PC-3 (cell line): ENCODE data around the gene LMO2. TPM values are rescaled to one million over a fixed set of nuclear protein-coding genes. Genes with fewer than 3 reads are reported as not detected.
"Not testable (repeated sequence)": the region's sequence is repeated elsewhere in the genome, so short reads cannot be mapped to it uniquely, and the experiment has no call there.

Source experiments
- ATAC-seq: fragments of 200-7000 bp; cut with Tn5 transposase; 2 replicates; pipeline ENCODE4 v1.9.1; 2020; ENCODE audit warnings: mild to moderate bottlenecking, moderate library complexity
- BruUV-seq: library from RNA; stranded (reverse); fragments of 400-500 nt; replicated peaks from 2 replicates; lab custom pipeline; 2021; lab: Mats Ljungman, UMichigan
- CTCF ChIA-PET: fragments of 300-600 bp; sonication (Branson Sonifier 250); formaldehyde crosslinking; loops from one replicate; lab custom pipeline; 2022; ENCODE audit warnings: antibody characterized with exemption; lab: Charles Lee
- POLR2A ChIA-PET: fragments of 300-600 bp; sonication (Branson Sonifier 250); formaldehyde crosslinking; loops from one replicate; lab custom pipeline; 2022; ENCODE audit warnings: antibody characterized with exemption; ENCODE audit not compliant: unreplicated experiment; lab: Charles Lee
- DNase-seq: peaks from one replicate; pipeline ENCODE4 v3.0.0-alpha.2; 2015
- H2AFZ ChIP-seq: fragments of 300-600 bp; sonication (generic); 2 replicates; pipeline ENCODE4 v1.6.0; 2016; ENCODE audit warnings: antibody characterized with exemption, low read length
- H3F3A ChIP-seq: fragments of 300-600 bp; sonication (generic); one replicate; pipeline ENCODE4 v1.6.0; 2017; ENCODE audit warnings: antibody characterized with exemption, low read length, control low read depth, mild to moderate bottlenecking; ENCODE audit not compliant: unreplicated experiment
- H3K27ac ChIP-seq: fragments of 300-600 bp; sonication (generic); 2 replicates; pipeline ENCODE4 v1.5.1; 2016; ENCODE audit warnings: mild to moderate bottlenecking, low read length
- H3K27me3 ChIP-seq: fragments of 300-600 bp; sonication (generic); 2 replicates; pipeline ENCODE4 v1.6.1; 2016; ENCODE audit warnings: low read length, mixed read lengths
- H3K36me3 ChIP-seq: fragments of 300-600 bp; sonication (generic); 2 replicates; pipeline ENCODE4 v1.6.1; 2016; ENCODE audit warnings: low read depth, mixed run types, low read length, mixed read lengths
- H3K4me1 ChIP-seq: fragments of 300-600 bp; sonication (generic); 2 replicates; pipeline ENCODE4 v1.5.1; 2016; ENCODE audit warnings: low read length; ENCODE audit not compliant: insufficient read depth
- H3K4me2 ChIP-seq: fragments of 300-600 bp; sonication (generic); 2 replicates; pipeline ENCODE4 v1.6.0; 2016; ENCODE audit warnings: low read length
- H3K4me3 ChIP-seq: fragments of 300-600 bp; sonication (generic); 2 replicates; pipeline ENCODE4 v1.5.1; 2016; ENCODE audit warnings: mild to moderate bottlenecking, low read length, mixed read lengths
- H3K79me2 ChIP-seq: fragments of 300-600 bp; sonication (generic); 2 replicates; pipeline ENCODE4 v1.6.1; 2017; ENCODE audit warnings: low read length, mixed read lengths
- H3K9ac ChIP-seq: fragments of 300-600 bp; sonication (generic); 2 replicates; pipeline ENCODE4 v1.6.0; 2016; ENCODE audit warnings: mild to moderate bottlenecking, low read length
- H3K9me2 ChIP-seq: fragments of 300-600 bp; sonication (generic); replicated peaks from 2 replicates; pipeline ENCODE4 v1.6.1; 2016; ENCODE audit warnings: mixed run types, low read length, mixed read lengths
- H3K9me3 ChIP-seq: fragments of 300-600 bp; sonication (generic); 2 replicates; pipeline ENCODE4 v1.6.1; 2016; ENCODE audit warnings: low read length, mixed read lengths
- H4K20me1 ChIP-seq: fragments of 300-600 bp; sonication (generic); 2 replicates; pipeline ENCODE4 v1.6.1; 2016; ENCODE audit warnings: low read length, mixed read lengths
- CTCF ChIP-seq: fragments of 300-600 bp; sonication (generic); conservative IDR thresholded peaks from 2 replicates; pipeline ENCODE4 v1.5.1; 2017; ENCODE audit warnings: antibody characterized with exemption, low read depth, mild to moderate bottlenecking, low read length
- EZH2 ChIP-seq: fragments of 300-600 bp; sonication (generic); IDR thresholded peaks from one replicate; pipeline ENCODE4 v1.6.1; 2017; ENCODE audit warnings: antibody characterized with exemption, mild to moderate bottlenecking, low read length; ENCODE audit not compliant: unreplicated experiment
- EZH2phosphoT487 ChIP-seq: fragments of 300-600 bp; sonication (generic); IDR thresholded peaks from 2 replicates; pipeline ENCODE4 v1.6.1; 2018; ENCODE audit warnings: mild to moderate bottlenecking, antibody characterized with exemption, low read length, borderline replicate concordance
- intact Hi-C: fragments of 100-400 bp; cut with micrococcal nuclease; formaldehyde crosslinking; loops from 2 replicates; pipeline ENCODE4 v1.9.0; 2023
- total RNA-seq: library from RNA; depleted of rRNA; stranded (reverse); fragments of >200 nt; gene quantifications from 2 replicates; pipeline ENCODE4 v1.2.3, GENCODE V29; 2014

The LMO2 gene
- total RNA-seq, 1 experiment from 2014 or later, result 0.51 TPM

GRCh38 chr11:33932721-33933120 is 40.8 kb upstream of the LMO2 start:
- Histone ChIP-seq H3F3A (no peaks in the 10 kb centered on the region), H3K4me2 (no peak overlapping the region), H3K9me3 (0 out of 2 replicates have a peak, but pooled peaks cover 8% of the 10 kb centered on the region), H3K27ac (no peak overlapping the region), H3K4me1 (no peaks in the 10 kb centered on the region), H4K20me1 (no peaks in the 10 kb centered on the region), H3K4me3 (no peak overlapping the region), H3K79me2 (no peaks in the 10 kb centered on the region), H3K27me3 (no peaks in the 10 kb centered on the region; the same call in 1 of the 2 replicates), H3K9ac (no peak overlapping the region), H3K9me2 (no peaks in the 10 kb centered on the region), H2AFZ (no peak overlapping the region), H3K36me3 (no peaks in the 10 kb centered on the region)
- TF ChIP-seq CTCF (no peak), EZH2 (no peak), EZH2phosphoT487 (no peak)
- ATAC-seq (no peak), DNase-seq (no peak)
- intact Hi-C loops, result no loop called here
- BruUV-seq, result no TSS peak
- ChIA-PET CTCF (no interaction called here), POLR2A (no interaction called here)

- H4K20me1 ChIP-seq, POLR2A ChIA-PET, H3K79me2 ChIP-seq, H3K4me2 ChIP-seq, H3K27me3 ChIP-seq, H3K9ac ChIP-seq, H2AFZ ChIP-seq, H3K9me2 ChIP-seq, CTCF ChIA-PET, H3K4me3 ChIP-seq, intact Hi-C loops, H3K4me1 ChIP-seq, H3K9me3 ChIP-seq, H3F3A ChIP-seq, ATAC-seq, BruUV-seq, H3K36me3 ChIP-seq, DNase-seq, H3K27ac ChIP-seq: not testable (repeated sequence)
Observed at GRCh38 chr11:33931739-33932366, 40.0 kb upstream of the LMO2 start.

- Histone ChIP-seq H3F3A (no peaks in the 10 kb centered on the region), H3K4me1 (no peaks in the 10 kb centered on the region), H3K9me3 (0 out of 2 replicates have a peak, but pooled peaks cover 8% of the 10 kb centered on the region), H2AFZ (no peak overlapping the region), H4K20me1 (no peaks in the 10 kb centered on the region), H3K27ac (no peak overlapping the region), H3K36me3 (no peaks in the 10 kb centered on the region), H3K4me3 (no peak overlapping the region), H3K9ac (no peak overlapping the region), H3K4me2 (no peak overlapping the region), H3K9me2 (no peaks in the 10 kb centered on the region), H3K79me2 (no peaks in the 10 kb centered on the region), H3K27me3 (peaks cover 10% of the 10 kb centered on the region; the same call in 1 of the 2 replicates)
- ChIA-PET POLR2A (no interaction called here), CTCF (no interaction called here)
- intact Hi-C loops, result no loop called here
- TF ChIP-seq EZH2phosphoT487 (no peak), CTCF (no peak), EZH2 (no peak)
- BruUV-seq, result no TSS peak
- no peak for DNase-seq
- ATAC-seq, result no peak
Observed at GRCh38 chr11:33931067-33931466, 39.2 kb upstream of the LMO2 start.
